OCI-LY7 (cell line): ENCODE results near the gene SPINK2. TPM values are rescaled to one million over a fixed set of nuclear protein-coding genes. Genes with fewer than 3 reads are reported as not detected.

Experiments
- BruUV-seq: library from RNA; stranded (reverse); fragments of 400-500 nt; replicated peaks from 2 replicates; lab custom pipeline; 2021; lab: Mats Ljungman, UMichigan
- CTCF ChIA-PET: fragments of 300-600 bp; sonication (Branson Sonifier 250); formaldehyde crosslinking; loops from one replicate; lab custom pipeline; 2022; ENCODE audit warnings: antibody characterized with exemption; ENCODE audit not compliant: unreplicated experiment; lab: Charles Lee
- POLR2A ChIA-PET: fragments of 300-600 bp; sonication (Branson Sonifier 250); formaldehyde crosslinking; loops from one replicate; lab custom pipeline; 2022; ENCODE audit warnings: antibody characterized with exemption; lab: Charles Lee
- DNase-seq: peaks from one replicate; pipeline ENCODE4 v3.0.0-alpha.2; 2015; ENCODE audit warnings: low spot score
- H2AFZ ChIP-seq: fragments of 200-600 bp; sonication (generic), shearing (Covaris generic); 2 replicates; pipeline ENCODE4 v1.6.1; 2014; ENCODE audit warnings: mild to moderate bottlenecking, antibody characterized with exemption, low read length, moderate library complexity
- H3K27ac ChIP-seq: fragments of 200-600 bp; sonication (generic); 2 replicates; pipeline ENCODE4 v1.5.1; 2014; ENCODE audit warnings: mixed run types, low read depth, mild to moderate bottlenecking, moderate library complexity, low read length, inconsistent platforms; ENCODE audit not compliant: poor library complexity, severe bottlenecking
- H3K36me3 ChIP-seq: fragments of 200-600 bp; sonication (generic); 2 replicates; pipeline ENCODE4 v1.6.1; 2014; ENCODE audit warnings: mild to moderate bottlenecking, antibody characterized with exemption, low read length, moderate library complexity, mixed read lengths; ENCODE audit not compliant: insufficient read depth
- H3K4me1 ChIP-seq: fragments of 200-600 bp; sonication (generic); 2 replicates; pipeline ENCODE4 v1.5.1; 2014; ENCODE audit warnings: mild to moderate bottlenecking, low read length; ENCODE audit not compliant: insufficient read depth, poor library complexity, severe bottlenecking
- H3K4me2 ChIP-seq: fragments of 200-600 bp; sonication (generic); 2 replicates; pipeline ENCODE4 v1.6.1; 2014; ENCODE audit warnings: mild to moderate bottlenecking, low read length
- H3K4me3 ChIP-seq: fragments of 200-600 bp; sonication (generic); 2 replicates; pipeline ENCODE4 v1.5.1; 2014; ENCODE audit warnings: mild to moderate bottlenecking, low read depth, low read length; ENCODE audit not compliant: poor library complexity, severe bottlenecking
- H3K79me2 ChIP-seq: fragments of 200-600 bp; sonication (generic); 2 replicates; pipeline ENCODE4 v1.6.1; 2016; ENCODE audit warnings: low read depth, mild to moderate bottlenecking, low read length, moderate library complexity, mixed read lengths; ENCODE audit not compliant: insufficient read depth
- H3K9me2 ChIP-seq: fragments of 200-600 bp; sonication (generic); 2 replicates; pipeline ENCODE4 v1.6.1; 2016; ENCODE audit warnings: mild to moderate bottlenecking, low read length, mixed read lengths; ENCODE audit not compliant: insufficient read depth
- H3K9me3 ChIP-seq: fragments of 200-600 bp; sonication (generic); 2 replicates; pipeline ENCODE4 v1.6.1; 2014; ENCODE audit warnings: mild to moderate bottlenecking, mixed run types, low read length, mixed read lengths
- H4K20me1 ChIP-seq: fragments of 200-600 bp; sonication (generic); 2 replicates; pipeline ENCODE4 v1.6.1; 2014; ENCODE audit warnings: mild to moderate bottlenecking, antibody characterized with exemption, low read length, moderate library complexity, mixed read lengths; ENCODE audit not compliant: insufficient read depth
- EZH2phosphoT487 ChIP-seq: fragments of 200-600 bp; sonication (generic); IDR thresholded peaks from 2 replicates; pipeline ENCODE4 v1.6.1; 2018; ENCODE audit warnings: low read depth, borderline replicate concordance, mild to moderate bottlenecking, mixed run types, antibody characterized with exemption, low read length, moderate library complexity, mixed read lengths
- intact Hi-C: fragments of 100-400 bp; cut with micrococcal nuclease; formaldehyde crosslinking; loops from one replicate; pipeline ENCODE4 v1.10.0; 2022; ENCODE audit not compliant: unreplicated experiment
- total RNA-seq, 2 experiments: library from RNA; depleted of rRNA in 1 of 2; stranded (reverse); fragments of >200 nt in 1 of 2; shearing (Covaris generic) in 1 of 2; gene quantifications; 2 replicates each; pipeline ENCODE4 v1.2.3, GENCODE V29; 2014 to 2022
- TF ChIP-seq, protein P1 (sequence below): fragments of 200-600 bp; sonication (generic); conservative IDR thresholded peaks from 2 replicates; pipeline ENCODE4 v1.5.1; 2014; ENCODE audit warnings: mild to moderate bottlenecking, antibody characterized with exemption, low read length, moderate library complexity, mixed read lengths

SPINK2 gene
- total RNA-seq, 2 experiments from 2014 or later, result 3.0 to 15.1 TPM

- Histone ChIP-seq H3K79me2 (no peaks in the 10 kb centered on the region), H2AFZ (no peak overlapping the region), H3K4me3 (no peak overlapping the region), H3K9me3 (no peaks in the 10 kb centered on the region), H3K4me1 (peaks cover 5% of the 10 kb centered on the region), H3K9me2 (no peaks in the 10 kb centered on the region), H3K4me2 (no peak overlapping the region), H3K36me3 (no peaks in the 10 kb centered on the region), H3K27ac (no peak overlapping the region), H4K20me1 (no peaks in the 10 kb centered on the region)
- DNase-seq, result no peak
- ChIA-PET CTCF (no interaction called here), POLR2A (no interaction called here)
- BruUV-seq, result no TSS peak
- no peak for TF ChIP-seq EZH2phosphoT487
- intact Hi-C loops, result no loop called here
Measured at GRCh38 chr4:56843421-56843899, 22.0 kb upstream of the SPINK2 start.

- CTCF ChIA-PET, result interaction anchor here (0.9 kb wide), 1 partner anchor 9 kb away, joined by 4 read pairs; no protein-coding TSS in a partner anchor
Measured at GRCh38 chr4:56840559-56840958, 19.1 kb upstream of the SPINK2 start.

DNA sequence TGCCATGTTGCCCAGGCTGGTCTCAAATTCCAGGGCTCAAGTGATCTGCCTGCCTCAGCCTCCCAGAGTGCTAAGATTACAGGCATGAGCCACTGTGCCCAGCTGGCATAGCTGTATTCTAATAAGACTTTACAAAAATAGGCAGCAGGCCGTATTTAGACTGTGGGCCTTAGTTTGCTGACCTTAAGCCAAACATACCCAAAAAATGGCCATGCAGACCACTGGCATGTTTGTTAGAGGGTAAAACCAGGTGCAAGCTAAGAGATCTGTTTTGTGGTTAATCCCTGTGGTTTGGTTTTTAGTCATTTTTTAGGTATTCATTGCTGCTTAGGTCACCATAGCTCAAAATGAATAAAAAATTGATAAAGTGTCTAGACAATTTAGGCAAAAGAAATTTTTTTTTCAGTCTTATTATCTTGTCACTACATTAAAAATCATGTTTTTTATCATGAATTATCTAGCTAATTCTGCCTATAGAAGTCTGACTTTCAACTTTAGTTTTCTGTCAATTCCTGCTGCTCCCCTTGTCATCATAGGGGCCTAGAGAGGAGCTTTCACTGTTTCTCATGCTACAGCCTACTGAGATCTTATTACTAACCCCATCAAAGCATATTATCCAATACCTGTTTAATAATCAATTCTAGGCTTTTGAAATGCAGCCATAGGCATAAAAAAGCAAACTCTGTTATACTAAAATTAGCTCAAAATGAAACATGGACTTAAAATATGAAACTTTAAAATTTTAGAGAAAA is 7.5 kb upstream of the SPINK2 start:
- H3K4me3 ChIP-seq, result no peak overlapping the region
- H3K79me2 ChIP-seq, result no peaks in the 10 kb centered on the region
- no peak overlapping the region for H3K4me2 ChIP-seq
- no peaks in the 10 kb centered on the region for H3K4me1 ChIP-seq
- no peak for TF ChIP-seq EZH2phosphoT487
- TF ChIP-seq, protein P1, sequence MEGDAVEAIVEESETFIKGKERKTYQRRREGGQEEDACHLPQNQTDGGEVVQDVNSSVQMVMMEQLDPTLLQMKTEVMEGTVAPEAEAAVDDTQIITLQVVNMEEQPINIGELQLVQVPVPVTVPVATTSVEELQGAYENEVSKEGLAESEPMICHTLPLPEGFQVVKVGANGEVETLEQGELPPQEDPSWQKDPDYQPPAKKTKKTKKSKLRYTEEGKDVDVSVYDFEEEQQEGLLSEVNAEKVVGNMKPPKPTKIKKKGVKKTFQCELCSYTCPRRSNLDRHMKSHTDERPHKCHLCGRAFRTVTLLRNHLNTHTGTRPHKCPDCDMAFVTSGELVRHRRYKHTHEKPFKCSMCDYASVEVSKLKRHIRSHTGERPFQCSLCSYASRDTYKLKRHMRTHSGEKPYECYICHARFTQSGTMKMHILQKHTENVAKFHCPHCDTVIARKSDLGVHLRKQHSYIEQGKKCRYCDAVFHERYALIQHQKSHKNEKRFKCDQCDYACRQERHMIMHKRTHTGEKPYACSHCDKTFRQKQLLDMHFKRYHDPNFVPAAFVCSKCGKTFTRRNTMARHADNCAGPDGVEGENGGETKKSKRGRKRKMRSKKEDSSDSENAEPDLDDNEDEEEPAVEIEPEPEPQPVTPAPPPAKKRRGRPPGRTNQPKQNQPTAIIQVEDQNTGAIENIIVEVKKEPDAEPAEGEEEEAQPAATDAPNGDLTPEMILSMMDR, result no peak
- H3K9me3 ChIP-seq, result no peaks in the 10 kb centered on the region
- H3K9me2 ChIP-seq, result no peaks in the 10 kb centered on the region
- CTCF ChIA-PET, result no interaction called here
- POLR2A ChIA-PET, result interaction anchor here (0.6 to 0.7 kb wide), 2 partner anchors 33 to 326 kb away, joined by 3 read pairs; no protein-coding TSS in a partner anchor
- no TSS peak for BruUV-seq
- H4K20me1 ChIP-seq, result no peaks in the 10 kb centered on the region
- no peak overlapping the region for H3K27ac ChIP-seq
- H3K36me3 ChIP-seq, result no peaks in the 10 kb centered on the region
- no peak overlapping the region for H2AFZ ChIP-seq
- no peak for DNase-seq
- intact Hi-C loops, result loop anchor here (10.0 kb wide), 1 partner anchor 774 kb away; no protein-coding TSS in a partner anchor

More at GRCh38 chr4:56840559-56840958, 19.1 kb upstream of the SPINK2 start:
- BruUV-seq, result no TSS peak
- no peak overlapping the region for H3K27ac ChIP-seq
- H3K79me2 ChIP-seq, result no peaks in the 10 kb centered on the region
- DNase-seq, result no peak
- no peaks in the 10 kb centered on the region for H4K20me1 ChIP-seq
- POLR2A ChIA-PET, result interaction anchor here (0.9 kb wide), 1 partner anchor 9 kb away, joined by 7 read pairs; no protein-coding TSS in a partner anchor
- H3K9me3 ChIP-seq, result no peaks in the 10 kb centered on the region
- H3K9me2 ChIP-seq, result no peaks in the 10 kb centered on the region
- H3K36me3 ChIP-seq, result no peaks in the 10 kb centered on the region
- H3K4me2 ChIP-seq, result no peak overlapping the region
- intact Hi-C loops, result no loop called here
- no peak overlapping the region for H2AFZ ChIP-seq
- H3K4me1 ChIP-seq, result peaks cover 5% of the 10 kb centered on the region
- H3K4me3 ChIP-seq, result no peak overlapping the region
- TF ChIP-seq, protein P1, result no peak
- no peak for TF ChIP-seq EZH2phosphoT487
